Activated CD8-positive, alpha-beta T cell treated with anti-CD3 and anti-CD28 coated beads for 36 hours (primary cell): ENCODE results near the gene KIAA1549. TPM values are rescaled to one million over a fixed set of nuclear protein-coding genes. Genes with fewer than 3 reads are reported as not detected.

ENCODE experiments used
- ATAC-seq: fragments of 200-7000 bp; cut with Tn5 transposase; one replicate; pipeline ENCODE4 v1.10.0; 2021; ENCODE audit warnings: mild to moderate bottlenecking, moderate library complexity
- CTCF ChIA-PET: fragments of 350-600 bp; sonication (Branson Sonifier 250); formaldehyde crosslinking; loops from one replicate; lab custom pipeline; 2021; ENCODE audit warnings: antibody characterized with exemption; lab: Charles Lee
- POLR2A ChIA-PET: fragments of 350-600 bp; sonication (Branson Sonifier 250); formaldehyde crosslinking; loops from one replicate; lab custom pipeline; 2021; ENCODE audit warnings: antibody characterized with exemption; lab: Charles Lee
- DNase-seq: peaks from one replicate; pipeline ENCODE4 v3.0.0-alpha.2; 2020
- H3K27ac Mint-ChIP-seq: one replicate; pipeline ENCODE4 v1.8.0; 2021; ENCODE audit warnings: mild to moderate bottlenecking, mixed read lengths
- H3K27me3 Mint-ChIP-seq: one replicate; pipeline ENCODE4 v1.8.0; 2021; ENCODE audit warnings: mixed read lengths
- H3K36me3 Mint-ChIP-seq: one replicate; pipeline ENCODE4 v1.8.0; 2021; ENCODE audit warnings: low read depth, mixed read lengths
- H3K4me1 Mint-ChIP-seq: one replicate; pipeline ENCODE4 v1.8.0; 2021; ENCODE audit warnings: low read depth, mixed read lengths
- H3K4me3 Mint-ChIP-seq: one replicate; pipeline ENCODE4 v1.8.0; 2021; ENCODE audit warnings: mild to moderate bottlenecking, moderate library complexity, mixed read lengths
- H3K9me3 Mint-ChIP-seq: one replicate; pipeline ENCODE4 v1.8.0; 2021; ENCODE audit warnings: mixed read lengths
- CTCF ChIP-seq: fragments of 200-600 bp; IDR thresholded peaks from one replicate; pipeline ENCODE4 v1.8.0; 2022; ENCODE audit warnings: antibody characterized with exemption, mild to moderate bottlenecking
- intact Hi-C: fragments of 100-400 bp; cut with micrococcal nuclease; formaldehyde crosslinking; loops from one replicate; pipeline ENCODE4 v1.10.0; 2022
- total RNA-seq, 2 experiments: library from RNA; stranded (reverse); gene quantifications; one replicate each; pipeline ENCODE4 v1.2.3, GENCODE V29; 2021

KIAA1549 gene
- total RNA-seq, 2 experiments from 2014 or later: 1.3 to 1.5 TPM

GRCh38 chr7:138916731-138917130 is 64.5 kb downstream of the KIAA1549 start:
- no peak for ATAC-seq
- intact Hi-C loops: no loop called here
- Mint-ChIP-seq H3K4me3 (no peak overlapping the region), H3K27me3 (peaks cover 3% of the 10 kb centered on the region), H3K4me1 (peaks cover 4% of the 10 kb centered on the region), H3K27ac (no peak overlapping the region), H3K9me3 (no peaks in the 10 kb centered on the region), H3K36me3 (no peaks in the 10 kb centered on the region)
- TF ChIP-seq CTCF: no peak
- CTCF ChIA-PET: interaction anchor here (1.1 kb wide), 1 partner anchor 100 kb away, joined by 3 read pairs; no protein-coding TSS in a partner anchor
- POLR2A ChIA-PET: interaction anchor here (0.6 kb wide), 1 partner anchor 13 kb away, joined by 3 read pairs; no protein-coding TSS in a partner anchor
- no peak for DNase-seq

GRCh38 chr7:138916275-138916674 is 64.9 kb downstream of the KIAA1549 start:
- Mint-ChIP-seq H3K4me1 (peaks cover 4% of the 10 kb centered on the region), H3K4me3 (no peak overlapping the region), H3K27me3 (peaks cover 3% of the 10 kb centered on the region), H3K27ac (no peak overlapping the region), H3K9me3 (no peaks in the 10 kb centered on the region), H3K36me3 (no peaks in the 10 kb centered on the region)
- no peak for DNase-seq
- no peak for ATAC-seq
- TF ChIP-seq CTCF: no peak
- ChIA-PET CTCF (no interaction called here), POLR2A (interaction anchor here (0.6 kb wide), 1 partner anchor 12 kb away, joined by 3 read pairs; no protein-coding TSS in a partner anchor)
- intact Hi-C loops: no loop called here

GRCh38 chr7:138913783-138914182 is 67.4 kb downstream of the KIAA1549 start:
- DNase-seq (no peak), ATAC-seq (no peak)
- Mint-ChIP-seq H3K4me3 (no peak overlapping the region), H3K27ac (no peak overlapping the region), H3K9me3 (no peaks in the 10 kb centered on the region), H3K27me3 (peaks cover 3% of the 10 kb centered on the region), H3K36me3 (no peaks in the 10 kb centered on the region), H3K4me1 (no peaks in the 10 kb centered on the region)
- intact Hi-C loops: no loop called here
- TF ChIP-seq CTCF: no peak
- ChIA-PET POLR2A (no interaction called here), CTCF (interaction anchor here (1.1 kb wide), 1 partner anchor 22 kb away, joined by 3 read pairs; no protein-coding TSS in a partner anchor)

- H3K4me3 Mint-ChIP-seq: no peak overlapping the region
- no peak overlapping the region for H3K27ac Mint-ChIP-seq
- POLR2A ChIA-PET: no interaction called here
- intact Hi-C loops: no loop called here
- DNase-seq (no peak), ATAC-seq (no peak)
- H3K36me3 Mint-ChIP-seq: no peaks in the 10 kb centered on the region
- H3K4me1 Mint-ChIP-seq: no peaks in the 10 kb centered on the region
- H3K9me3 Mint-ChIP-seq: no peaks in the 10 kb centered on the region
- no peak for TF ChIP-seq CTCF
- CTCF ChIA-PET: interaction anchor here (1.0 to 1.5 kb wide), 2 partner anchors 24 to 25 kb away, joined by 3 to 4 read pairs; no protein-coding TSS in a partner anchor
- H3K27me3 Mint-ChIP-seq: peaks cover 7% of the 10 kb centered on the region
Observed at GRCh38 chr7:138911007-138911406, 70.2 kb downstream of the KIAA1549 start.

- Mint-ChIP-seq H3K27ac (no peak overlapping the region), H3K9me3 (no peaks in the 10 kb centered on the region), H3K27me3 (peaks cover 5% of the 10 kb centered on the region), H3K36me3 (no peaks in the 10 kb centered on the region), H3K4me3 (no peak overlapping the region), H3K4me1 (peaks cover 19% of the 10 kb centered on the region)
- POLR2A ChIA-PET: interaction anchor here (0.9 kb wide), 1 partner anchor 18 kb away, joined by 3 read pairs; no protein-coding TSS in a partner anchor
- no peak for TF ChIP-seq CTCF
- no peak for DNase-seq
- CTCF ChIA-PET: interaction anchor here (1.0 to 1.4 kb wide), 3 partner anchors 13 to 21 kb away, joined by 3 to 4 read pairs (median 3); no protein-coding TSS in a partner anchor
- intact Hi-C loops: no loop called here
- no peak for ATAC-seq
Observed at GRCh38 chr7:138907850-138908249, 73.3 kb downstream of the KIAA1549 start.
